SK-N-SH (cell line): Measurements from ENCODE around the gene ENOX1. TPM values are rescaled to one million over a fixed set of nuclear protein-coding genes. Genes with fewer than 3 reads are reported as not detected.

ENCODE experiments used
- CTCF ChIA-PET: fragments of 300-600, 350-600 bp; formaldehyde crosslinking; extraction: SDS; loops from one replicate; lab custom pipeline; 2021; lab: Yijun Ruan, JAX
- POLR2A ChIA-PET: fragments of 350-600 bp; sonication (Branson Sonifier 250); formaldehyde crosslinking; extraction: SDS; loops from one replicate; lab custom pipeline; 2020; ENCODE audit warnings: antibody characterized with exemption, inconsistent platforms; lab: Yijun Ruan, JAX
- DNase-seq: peaks from one replicate; pipeline ENCODE4 v3.0.0; 2012
- H2AFZ ChIP-seq: fragments of 200-600 bp; sonication (generic); 2 replicates; pipeline ENCODE4 v1.8.1; 2016; ENCODE audit warnings: antibody characterized with exemption, mild to moderate bottlenecking, low read depth
- H3F3A ChIP-seq: fragments of 200-600 bp; sonication (generic); replicated peaks from 2 replicates; pipeline ENCODE3; 2016; ENCODE audit warnings: antibody characterized with exemption, mild to moderate bottlenecking; ENCODE audit not compliant: insufficient read depth
- H3K27ac ChIP-seq, 2 experiments: fragments of 200-500 bp in 1 of 2; fragments of 200-600 bp in 1 of 2; sonication (Bioruptor generic) in 1 of 2; sonication (generic), shearing (Covaris generic) in 1 of 2; 2 replicates each; pipeline versions ENCODE4 v1.5.1 to v1.6.1; 2014 to 2016; ENCODE audit warnings: low read depth in 2 of 2, inconsistent platforms in 1 of 2, low read length in 1 of 2, mild to moderate bottlenecking in 1 of 2, mixed read lengths in 1 of 2
- H3K27me3 ChIP-seq: fragments of 200-600 bp; sonication (generic), shearing (Covaris generic); 2 replicates; pipeline ENCODE4 v1.6.1; 2016; ENCODE audit warnings: mixed run types; ENCODE audit not compliant: insufficient read depth
- H3K36me3 ChIP-seq, 2 experiments: fragments of 200-500 bp in 1 of 2; fragments of 200-600 bp in 1 of 2; sonication (Bioruptor generic) in 1 of 2; sonication (generic) in 1 of 2; replicated peaks in 1 of 2; 2 replicates each; pipeline versions ENCODE3 to v1.5.1; 2014 to 2016; ENCODE audit warnings: low read length in 1 of 2, mild to moderate bottlenecking in 1 of 2; ENCODE audit not compliant: insufficient read depth in 2 of 2, control insufficient read depth in 1 of 2
- H3K4me1 ChIP-seq, 2 experiments: fragments of 200-500 bp in 1 of 2; fragments of 200-600 bp in 1 of 2; sonication (Bioruptor generic) in 1 of 2; sonication (generic), shearing (Covaris generic) in 1 of 2; 2 replicates each; pipeline versions ENCODE4 v1.5.1 to v1.6.1; 2014 to 2016; ENCODE audit warnings: low read depth in 1 of 2, low read length in 1 of 2, mixed run types in 1 of 2; ENCODE audit not compliant: insufficient read depth in 2 of 2, control insufficient read depth in 1 of 2
- H3K4me2 ChIP-seq: fragments of 200-600 bp; sonication (generic), shearing (Covaris generic); 2 replicates; pipeline ENCODE4 v1.6.1; 2017; ENCODE audit warnings: mixed run types
- H3K4me3 ChIP-seq, 2 experiments: fragments of 200-500 bp in 1 of 2; fragments of 200-600 bp in 1 of 2; sonication (Bioruptor generic) in 1 of 2; sonication (generic), shearing (Covaris generic) in 1 of 2; 2 replicates each; pipeline versions ENCODE4 v1.5.1 to v1.8.1; 2014 to 2016; ENCODE audit warnings: low read depth in 2 of 2, inconsistent platforms in 1 of 2, low read length in 1 of 2, mild to moderate bottlenecking in 1 of 2, mixed read lengths in 1 of 2, moderate library complexity in 1 of 2
- H3K79me2 ChIP-seq: fragments of 200-600 bp; sonication (generic); 2 replicates; pipeline ENCODE4 v1.8.1; 2017; ENCODE audit warnings: mild to moderate bottlenecking; ENCODE audit not compliant: insufficient read depth
- H3K9ac ChIP-seq: fragments of 200-600 bp; sonication (generic); 2 replicates; pipeline ENCODE4 v1.6.1; 2017; ENCODE audit warnings: mixed run types
- H3K9me2 ChIP-seq: fragments of 200-600 bp; sonication (generic); 2 replicates; pipeline ENCODE4 v1.6.1; 2017; ENCODE audit warnings: mixed run types
- H3K9me3 ChIP-seq: fragments of 200-600 bp; sonication (generic); 2 replicates; pipeline ENCODE4 v1.6.1; 2017; ENCODE audit warnings: mixed run types, mild to moderate bottlenecking, moderate library complexity
- H4K20me1 ChIP-seq: fragments of 200-600 bp; sonication (generic); 2 replicates; pipeline ENCODE4 v1.6.1; 2017; ENCODE audit warnings: mild to moderate bottlenecking, mixed run types; ENCODE audit not compliant: insufficient read depth
- CHD2 ChIP-seq: fragments of 150-350 bp; IDR thresholded peaks from 2 replicates; pipeline ENCODE4 v1.6.1; 2018; ENCODE audit warnings: low read length; ENCODE audit not compliant: partially characterized antibody
- EP300 ChIP-seq, 2 experiments: IDR thresholded peaks; 2 replicates each; pipeline versions ENCODE4 v1.4.0 to v1.6.1; 2012; ENCODE audit warnings: borderline replicate concordance in 1 of 2, low read depth in 1 of 2, low read length in 1 of 2
- EZH2phosphoT487 ChIP-seq: fragments of 200-600 bp; sonication (generic); IDR thresholded peaks from 2 replicates; pipeline ENCODE4 v1.6.1; 2017; ENCODE audit warnings: low read depth, mixed run types, mild to moderate bottlenecking, antibody characterized with exemption, moderate library complexity, borderline replicate concordance
- FOSL2 ChIP-seq: IDR thresholded peaks from 2 replicates; pipeline ENCODE4 v1.4.0; 2012; ENCODE audit warnings: low read depth, mild to moderate bottlenecking, moderate library complexity, borderline replicate concordance
- FOXM1 ChIP-seq: IDR thresholded peaks from 2 replicates; pipeline ENCODE4 v1.4.0; 2012; ENCODE audit warnings: low read depth, mild to moderate bottlenecking
- GABPA ChIP-seq: IDR thresholded peaks from 2 replicates; pipeline ENCODE4 v1.4.0; 2012; ENCODE audit warnings: low read depth, mild to moderate bottlenecking
- GATA2 ChIP-seq: sonication (generic); formaldehyde crosslinking; IDR thresholded peaks from 2 replicates; pipeline ENCODE4 v1.5.0; 2020; ENCODE audit warnings: mild to moderate bottlenecking, missing genetic modification reagents
- IRF3 ChIP-seq: fragments of 150-350 bp; IDR thresholded peaks from 2 replicates; pipeline ENCODE4 v1.6.1; 2016; ENCODE audit warnings: mild to moderate bottlenecking, low read depth, low read length
- JUND ChIP-seq: IDR thresholded peaks from 2 replicates; pipeline ENCODE4 v1.4.0; 2012
- MXI1 ChIP-seq: IDR thresholded peaks from 2 replicates; pipeline ENCODE4 v1.6.1; 2012; ENCODE audit warnings: mild to moderate bottlenecking, low read depth, low read length, improper control_type of control experiment
- NRF1 ChIP-seq: IDR thresholded peaks from 2 replicates; pipeline ENCODE4 v1.6.1; 2012; ENCODE audit warnings: low read depth, mild to moderate bottlenecking, low read length
- PBX3 ChIP-seq: IDR thresholded peaks from 2 replicates; pipeline ENCODE4; 2012
- RAD21 ChIP-seq: IDR thresholded peaks from 2 replicates; pipeline ENCODE4 v1.6.1; 2012; ENCODE audit warnings: mild to moderate bottlenecking, low read length
- RCOR1 ChIP-seq: fragments of 150-350 bp; IDR thresholded peaks from 2 replicates; pipeline ENCODE4 v1.6.1; 2017; ENCODE audit warnings: antibody characterized with exemption, low read length
- RFX5 ChIP-seq: IDR thresholded peaks from 2 replicates; pipeline ENCODE4 v1.6.1; 2012; ENCODE audit warnings: mild to moderate bottlenecking, improper control_type of control experiment, low read length
- SIN3A ChIP-seq: IDR thresholded peaks from 2 replicates; pipeline ENCODE4 v1.6.1; 2012; ENCODE audit warnings: low read depth, mild to moderate bottlenecking, low read length, moderate library complexity, borderline replicate concordance
- TAF1 ChIP-seq: IDR thresholded peaks from 2 replicates; pipeline ENCODE4 v1.6.1; 2012; ENCODE audit warnings: low read depth, mild to moderate bottlenecking, low read length, moderate library complexity, borderline replicate concordance
- TEAD4 ChIP-seq: IDR thresholded peaks from 2 replicates; pipeline ENCODE4 v1.4.0; 2012; ENCODE audit warnings: mild to moderate bottlenecking, borderline replicate concordance; ENCODE audit not compliant: insufficient read depth
- YY1 ChIP-seq: IDR thresholded peaks from 2 replicates; pipeline ENCODE4 v1.4.0; 2012; ENCODE audit warnings: low read depth, mild to moderate bottlenecking
- ZBTB33 ChIP-seq: IDR thresholded peaks from 2 replicates; pipeline ENCODE4 v1.4.0; 2012; ENCODE audit warnings: low read depth, borderline replicate concordance
- WGBS: methylation state at CpG from one replicate; pipeline ENCODE4 v1.1.6; 2017; ENCODE audit warnings: low lambda C conversion rate; 5-methylcytosine and 5-hydroxymethylcytosine counted together
- polyA plus RNA-seq, 3 experiments: library from polyadenylated mRNA; depleted of rRNA; stranded (reverse); fragments of >200 nt; gene quantifications; 2 replicates each; pipeline ENCODE4 v1.2.3, GENCODE V29; 2012

ENOX1 gene
- polyA plus RNA-seq, 1 of the 3 experiments (the other 2 are of a cell fraction), result 5.8 TPM

GRCh38 chr13:43300865-43301264, 485.9 kb downstream of the ENOX1 start:
- WGBS, result 75% methylated on average over 4 of the region's 4 CpGs
- no peak for TF ChIP-seq NRF1
- TF ChIP-seq SIN3A, result no peak
- no peak for TF ChIP-seq TEAD4
- TF ChIP-seq CHD2, result no peak
- no peak for TF ChIP-seq RFX5
- TF ChIP-seq MXI1, result no peak
- no peak for TF ChIP-seq EP300 (IDR thresholded peaks at IDR 0.05; ENCODE audit: borderline replicate concordance in 1 of 2, low read depth in 1 of 2, low read length in 1 of 2)
- no peak for TF ChIP-seq GATA2
- TF ChIP-seq EZH2phosphoT487, result no peak
- TF ChIP-seq YY1, result no peak
- no peak for TF ChIP-seq GABPA
- no peak for TF ChIP-seq IRF3
- TF ChIP-seq JUND, result no peak
- no peak for TF ChIP-seq RCOR1
- TF ChIP-seq TAF1, result no peak
- TF ChIP-seq FOXM1, result no peak
- TF ChIP-seq FOSL2, result no peak
- no peak for TF ChIP-seq PBX3
- TF ChIP-seq, all 33 proteins: peak for 0
- H3K27me3 ChIP-seq, result no peaks in the 10 kb centered on the region
- peaks cover 12% of the 10 kb centered on the region for H3F3A ChIP-seq
- H3K9me2 ChIP-seq, result no peaks in the 10 kb centered on the region
- H4K20me1 ChIP-seq, result no peaks in the 10 kb centered on the region
- H3K9ac ChIP-seq, result no peak overlapping the region
- POLR2A ChIA-PET, result no interaction called here
- H3K4me3 ChIP-seq, result no peak overlapping the region
- no peak for DNase-seq
- no peaks in the 10 kb centered on the region for H3K79me2 ChIP-seq
- CTCF ChIA-PET, result interaction anchor here (6.9 kb wide), 1 partner anchor 503 kb away, joined by 50 read pairs; no protein-coding TSS in a partner anchor
- H3K36me3 ChIP-seq, result no peaks in the 10 kb centered on the region
- H3K27ac ChIP-seq, result no peak overlapping the region
- no peak overlapping the region for H3K4me2 ChIP-seq
- no peaks in the 10 kb centered on the region for H3K9me3 ChIP-seq
- H2AFZ ChIP-seq, result no peak overlapping the region
- peaks cover 13 to 40% of the 10 kb centered on the region in 2 experiments for H3K4me1 ChIP-seq

- H3K27me3 ChIP-seq, result no peaks in the 10 kb centered on the region
- CTCF ChIA-PET, result interaction anchor here (1.0 to 1.1 kb wide), 2 partner anchors 62 to 214 kb away, joined by 3 read pairs; no protein-coding TSS in a partner anchor
- DNase-seq, result no peak
- TF ChIP-seq MXI1, result no peak
- no peak for TF ChIP-seq EZH2phosphoT487
- no peak for TF ChIP-seq ZBTB33
- no peak for TF ChIP-seq YY1
- TF ChIP-seq RAD21, result no peak
- no peak for TF ChIP-seq IRF3
- TF ChIP-seq, all 33 proteins: peak for 0
- Histone ChIP-seq H3K79me2 (no peaks in the 10 kb centered on the region), H3K4me2 (no peak overlapping the region), H3K9me3 (no peaks in the 10 kb centered on the region), H3F3A (peaks cover 8% of the 10 kb centered on the region), H3K4me3 (no peak overlapping the region), H3K4me1 (peaks cover 13 to 35% of the 10 kb centered on the region in 2 experiments), H3K27ac (no peak overlapping the region), H3K9ac (no peak overlapping the region), H3K36me3 (no peaks in the 10 kb centered on the region), H3K9me2 (no peaks in the 10 kb centered on the region), H4K20me1 (no peaks in the 10 kb centered on the region), H2AFZ (no peak overlapping the region)
- WGBS, result 88% methylated on average over 4 of the region's 5 CpGs
- POLR2A ChIA-PET, result no interaction called here
These were observed 487.4 kb downstream of the ENOX1 start for GRCh38 chr13:43299374-43299773.
